ENCODE data around the gene CCDC148.

The CCDC148 gene

GRCh38 chr2:158467248-158467647, 10.7 kb upstream of the CCDC148 start:
- TF ChIP-seq TAF1 (IDR thresholded peaks at IDR 0.05; ENCODE audit: low read depth, low read length) (no peak), SPI1 (IDR thresholded peaks at IDR 0.05; ENCODE audit: low read depth, low read length) (no peak), POLR2A (IDR thresholded peaks at IDR 0.05; ENCODE audit: low read depth, low read length) (no peak), POLR2AphosphoS5 (IDR thresholded peaks at IDR 0.05; ENCODE audit: low read depth, low read length) (no peak), POU2F2 (IDR thresholded peaks at IDR 0.05; ENCODE audit: low read depth, low read length) (no peak), PAX5 (IDR thresholded peaks at IDR 0.05; ENCODE audit: insufficient read depth, low read length, severe bottlenecking) (no peak)
- DNase-seq (ENCODE audit: insufficient read length, low spot score) (no peak), FAIRE-seq (no peak)

- no peak for DNase-seq (ENCODE audit: insufficient read length, low spot score)
- no peak for FAIRE-seq
- TF ChIP-seq POLR2A (IDR thresholded peaks at IDR 0.05; ENCODE audit: low read depth, low read length) (no peak), SPI1 (IDR thresholded peaks at IDR 0.05; ENCODE audit: low read depth, low read length) (no peak), PAX5 (IDR thresholded peaks at IDR 0.05; ENCODE audit: insufficient read depth, low read length, severe bottlenecking) (no peak), TAF1 (IDR thresholded peaks at IDR 0.05; ENCODE audit: low read depth, low read length) (no peak), POU2F2 (IDR thresholded peaks at IDR 0.05; ENCODE audit: low read depth, low read length) (no peak), POLR2AphosphoS5 (IDR thresholded peaks at IDR 0.05; ENCODE audit: low read depth, low read length) (no peak)
Measured at GRCh38 chr2:158464426-158465281, 8.1 kb upstream of the CCDC148 start.

GRCh38 chr2:158463496-158464095, 7.0 kb upstream of the CCDC148 start:
- TF ChIP-seq POLR2AphosphoS5 (IDR thresholded peaks at IDR 0.05; ENCODE audit: low read depth, low read length) (no peak), TAF1 (IDR thresholded peaks at IDR 0.05; ENCODE audit: low read depth, low read length) (no peak), POLR2A (IDR thresholded peaks at IDR 0.05; ENCODE audit: low read depth, low read length) (no peak)
- FAIRE-seq, result no peak
- no peak for DNase-seq (ENCODE audit: insufficient read length, low spot score)

DNA sequence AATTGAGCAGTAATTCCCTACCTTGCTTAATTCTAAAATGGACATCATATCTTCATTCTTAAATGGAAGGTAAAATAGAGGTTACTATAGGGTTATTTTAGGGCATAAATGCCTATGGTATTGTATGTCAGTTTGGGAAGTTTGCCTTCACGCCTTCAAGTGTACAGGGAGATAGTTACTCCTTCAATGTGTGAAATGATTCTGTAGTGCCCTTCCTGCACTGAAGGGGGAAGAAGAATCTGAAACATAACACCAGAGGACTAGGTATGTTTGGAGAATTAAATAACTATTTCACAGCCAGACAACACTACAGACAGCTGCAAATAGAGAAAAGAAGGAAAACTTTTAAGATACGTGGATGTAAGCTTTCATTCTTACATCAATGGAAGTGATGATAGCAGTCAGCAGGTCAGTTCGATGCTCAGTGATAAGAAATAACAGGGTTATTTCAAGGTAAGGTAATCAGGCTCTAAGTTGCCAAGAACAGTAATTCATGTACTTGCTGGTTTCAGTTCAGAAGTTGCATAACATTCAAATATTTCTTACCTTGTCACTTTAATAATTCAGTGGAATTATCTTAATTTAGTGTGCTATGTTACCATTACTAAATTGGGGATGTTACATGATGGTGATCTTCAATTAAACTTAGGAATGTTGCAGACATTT, 4.2 kb upstream of the CCDC148 start:
- peak; percentile 65 for FAIRE-seq
- TF ChIP-seq POLR2AphosphoS5 (IDR thresholded peaks at IDR 0.05; ENCODE audit: low read depth, low read length) (no peak), POLR2A (IDR thresholded peaks at IDR 0.05; ENCODE audit: low read depth, low read length) (no peak), PAX5 (IDR thresholded peaks at IDR 0.05; ENCODE audit: insufficient read depth, low read length, severe bottlenecking) (no peak)
- no peak for DNase-seq (ENCODE audit: insufficient read length, low spot score)

DNA sequence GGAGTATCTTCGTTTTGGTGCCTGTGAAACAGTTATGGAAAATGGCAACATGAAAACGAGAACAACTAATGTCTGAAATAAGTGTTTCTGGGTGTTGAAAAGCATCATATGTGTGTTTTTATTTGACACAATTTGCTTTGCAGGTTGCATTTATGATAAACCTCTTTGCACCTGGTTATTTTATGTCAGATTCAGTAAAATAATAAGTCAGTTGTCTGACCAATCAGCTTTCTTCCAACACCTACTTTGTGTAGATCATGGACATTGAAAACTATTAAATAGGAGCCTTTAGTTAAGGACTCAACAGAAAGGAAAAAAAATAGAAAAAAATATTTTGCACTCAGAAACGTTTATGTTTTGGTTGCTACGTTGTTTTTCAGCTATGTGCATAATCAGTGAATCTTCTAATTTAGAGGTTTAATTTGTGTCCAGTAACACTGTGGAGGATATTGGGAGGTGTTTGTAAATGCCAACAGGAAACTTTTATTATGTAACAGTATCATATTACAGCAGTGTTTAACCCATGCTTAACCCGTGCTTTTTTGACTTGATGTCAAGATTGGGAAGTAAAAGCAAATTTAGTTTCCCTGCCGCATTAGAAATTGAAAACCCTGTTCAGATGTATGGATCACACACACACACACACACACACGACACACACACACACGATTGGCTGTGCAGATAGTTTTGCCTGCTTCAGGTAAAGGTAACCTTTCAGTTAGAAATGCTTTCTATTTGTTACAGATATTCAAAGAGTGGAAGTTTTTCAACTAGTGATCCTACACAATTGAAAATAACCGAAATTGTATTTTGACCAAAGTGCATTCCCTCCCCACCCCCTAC, 2.8 kb upstream of the CCDC148 start:
- no peak for DNase-seq (ENCODE audit: insufficient read length, low spot score)
- TF ChIP-seq PAX5 (IDR thresholded peaks at IDR 0.05; ENCODE audit: insufficient read depth, low read length, severe bottlenecking) (no peak), SPI1 (IDR thresholded peaks at IDR 0.05; ENCODE audit: low read depth, low read length) (no peak), POU2F2 (IDR thresholded peaks at IDR 0.05; ENCODE audit: low read depth, low read length) (no peak), POLR2A (IDR thresholded peaks at IDR 0.05; ENCODE audit: low read depth, low read length) (no peak), POLR2AphosphoS5 (IDR thresholded peaks at IDR 0.05; ENCODE audit: low read depth, low read length) (no peak), TAF1 (IDR thresholded peaks at IDR 0.05; ENCODE audit: low read depth, low read length) (no peak)
- no peak for FAIRE-seq

DNA sequence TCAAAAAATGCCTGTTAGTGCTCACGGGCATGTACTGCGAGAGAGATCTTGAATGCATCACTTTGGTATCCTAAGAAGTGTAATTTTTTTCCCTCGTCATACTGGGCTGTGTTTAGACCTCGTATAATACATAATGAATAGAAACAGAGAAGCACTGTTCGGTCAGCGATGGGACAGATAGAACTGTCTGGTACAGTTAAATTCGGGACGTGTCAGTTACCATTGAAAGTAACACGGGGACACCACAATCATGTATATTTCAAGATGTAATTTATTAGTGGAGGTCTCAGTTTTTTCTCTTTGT, 2.0 kb upstream of the CCDC148 start:
- peak; percentile 9 for FAIRE-seq
- TF ChIP-seq TAF1 (IDR thresholded peaks at IDR 0.05; ENCODE audit: low read depth, low read length) (no peak), POLR2AphosphoS5 (IDR thresholded peaks at IDR 0.05; ENCODE audit: low read depth, low read length) (no peak), SPI1 (IDR thresholded peaks at IDR 0.05; ENCODE audit: low read depth, low read length) (no peak), POU2F2 (IDR thresholded peaks at IDR 0.05; ENCODE audit: low read depth, low read length) (no peak), PAX5 (IDR thresholded peaks at IDR 0.05; ENCODE audit: insufficient read depth, low read length, severe bottlenecking) (no peak), POLR2A (IDR thresholded peaks at IDR 0.05; ENCODE audit: low read depth, low read length) (no peak)
- no peak for DNase-seq (ENCODE audit: insufficient read length, low spot score)

DNA sequence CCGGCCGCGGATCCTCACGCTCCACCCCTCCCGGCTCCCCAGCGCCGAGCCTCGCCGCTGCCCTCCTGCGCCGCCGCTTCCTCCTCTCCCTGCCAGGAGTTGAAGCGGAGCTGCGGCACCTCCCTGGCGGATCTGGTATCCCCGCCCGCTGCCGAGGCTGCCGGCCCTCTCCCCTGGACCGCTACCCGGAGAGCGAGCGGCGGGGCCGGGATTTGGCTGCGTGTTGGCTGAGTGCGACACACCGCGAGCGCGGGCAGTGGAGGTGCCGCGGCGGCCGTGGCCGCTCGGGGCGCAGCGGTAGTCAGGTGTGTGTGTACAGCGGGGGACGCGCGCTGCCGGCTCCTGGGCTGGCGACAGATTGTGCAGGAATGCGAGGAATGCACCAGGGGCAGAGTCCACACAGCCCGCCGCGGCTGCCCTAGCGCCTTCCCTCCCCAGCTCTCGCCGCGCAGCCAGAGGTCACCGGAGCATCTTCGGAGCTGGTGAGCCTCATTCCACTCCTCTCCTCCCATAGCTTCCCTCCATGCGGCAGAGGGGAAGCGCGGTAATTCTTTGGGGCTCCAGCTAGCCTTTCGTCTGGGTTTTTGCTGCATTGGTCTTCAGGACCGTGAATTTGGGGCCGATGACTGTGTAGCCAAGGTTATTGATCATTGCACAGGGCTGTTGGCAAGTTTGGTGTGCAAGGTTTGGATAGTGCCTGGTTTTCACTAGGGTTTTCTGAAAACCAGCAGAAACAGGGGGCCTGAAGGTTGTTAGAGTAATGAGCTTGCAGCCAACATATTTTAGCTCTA, 1.5 kb upstream of the CCDC148 start:
- peak; percentile 91 for FAIRE-seq
- peak; percentile 22 for DNase-seq (ENCODE audit: insufficient read length, low spot score)
- TF ChIP-seq POU2F2 (IDR thresholded peaks at IDR 0.05; ENCODE audit: low read depth, low read length), result no peak
- no peak for TF ChIP-seq PAX5 (IDR thresholded peaks at IDR 0.05; ENCODE audit: insufficient read depth, low read length, severe bottlenecking)
- TF ChIP-seq SPI1 (IDR thresholded peaks at IDR 0.05; ENCODE audit: low read depth, low read length), result no peak
- no peak for TF ChIP-seq POLR2A (IDR thresholded peaks at IDR 0.05; ENCODE audit: low read depth, low read length)
- no peak for TF ChIP-seq TAF1 (IDR thresholded peaks at IDR 0.05; ENCODE audit: low read depth, low read length)
- no peak for TF ChIP-seq POLR2AphosphoS5 (IDR thresholded peaks at IDR 0.05; ENCODE audit: low read depth, low read length)

DNA sequence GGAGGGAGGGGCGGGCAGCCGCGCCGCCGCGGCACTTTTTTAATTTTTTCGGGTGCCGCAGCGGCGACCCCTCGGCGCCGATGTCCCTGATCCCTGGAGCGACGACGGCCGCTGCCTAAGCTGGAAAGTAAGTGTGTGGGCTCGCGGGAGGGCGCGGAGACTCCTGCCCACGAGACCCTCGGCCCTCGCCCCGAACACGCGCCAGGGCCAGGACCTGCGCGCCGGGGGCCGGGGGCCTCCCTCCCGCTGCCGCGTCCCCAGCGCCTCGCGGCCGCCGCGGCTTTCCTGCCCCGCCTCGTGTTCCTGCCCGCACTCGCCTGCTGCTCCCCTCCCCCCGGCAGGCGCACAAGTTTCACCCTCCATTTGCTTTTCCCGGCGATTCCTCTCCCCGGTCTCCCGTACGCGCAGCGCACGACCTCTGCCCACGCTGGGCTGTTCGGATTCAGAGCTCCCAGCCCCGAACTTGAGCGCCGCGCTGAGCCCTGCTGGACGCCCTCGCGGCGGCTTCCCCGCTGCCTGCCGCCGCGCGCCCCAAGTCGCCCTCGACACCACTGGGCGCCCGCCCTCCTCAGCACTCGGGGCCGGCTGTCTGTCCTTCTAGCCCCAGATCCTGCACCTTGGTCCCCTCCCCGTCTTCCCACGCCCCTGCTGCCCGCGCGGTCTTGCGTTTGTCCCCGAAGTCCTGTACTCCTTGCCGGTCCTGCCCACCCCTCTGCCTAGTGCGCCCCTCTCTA, 706 bp upstream of the CCDC148 start:
- FAIRE-seq (no peak), DNase-seq (ENCODE audit: insufficient read length, low spot score) (peak; percentile 30)
- TF ChIP-seq TAF1 (IDR thresholded peaks at IDR 0.05; ENCODE audit: low read depth, low read length) (no peak), POLR2A (IDR thresholded peaks at IDR 0.05; ENCODE audit: low read depth, low read length) (no peak), PAX5 (IDR thresholded peaks at IDR 0.05; ENCODE audit: insufficient read depth, low read length, severe bottlenecking) (no peak), POU2F2 (IDR thresholded peaks at IDR 0.05; ENCODE audit: low read depth, low read length) (no peak), POLR2AphosphoS5 (IDR thresholded peaks at IDR 0.05; ENCODE audit: low read depth, low read length) (no peak), SPI1 (IDR thresholded peaks at IDR 0.05; ENCODE audit: low read depth, low read length) (no peak)
